CD4-positive, alpha-beta T cell (primary cell): ENCODE data around the gene KCNJ5. TPM values are rescaled to one million over a fixed set of nuclear protein-coding genes. Genes with fewer than 3 reads are reported as not detected.
"Not testable (repeated sequence)": the region's sequence is repeated elsewhere in the genome, so short reads cannot be mapped to it uniquely, and the experiment has no call there.

Experiments
- ATAC-seq: fragments of 200-7000 bp; cut with Tn5 transposase; one replicate; pipeline ENCODE4 v1.10.0; 2022; ENCODE audit warnings: mild to moderate bottlenecking; ENCODE audit not compliant: poor library complexity
- CTCF ChIA-PET: fragments of 350-600 bp; sonication (Branson Sonifier 250); formaldehyde crosslinking; loops from one replicate; lab custom pipeline; 2021; ENCODE audit warnings: antibody characterized with exemption, inconsistent platforms; lab: Charles Lee
- POLR2A ChIA-PET: fragments of 350-600 bp; sonication (Branson Sonifier 250); formaldehyde crosslinking; loops from one replicate; lab custom pipeline; 2021; ENCODE audit warnings: antibody characterized with exemption, inconsistent platforms; lab: Charles Lee
- DNase-seq, 14 experiments: peaks; one replicate each; pipeline ENCODE4 v3.0.0-alpha.2; 2013 to 2020; ENCODE audit warnings: mixed read lengths in 2 of 14
- H3K27ac ChIP-seq, 2 donors: one replicate each; pipeline versions ENCODE4 v1.5.1 to v1.7.0; 2013; ENCODE audit warnings: low read length in 2 of 2, low read depth in 1 of 2, mild to moderate bottlenecking in 1 of 2
- H3K27me3 ChIP-seq, 2 experiments: 1 replicate in 1 of 2; 2 replicates in 1 of 2; pipeline versions ENCODE4 v1.6.1 to v1.7.0; 2013; ENCODE audit warnings: low read length in 2 of 2, control low read depth in 1 of 2, mild to moderate bottlenecking in 1 of 2, moderate library complexity in 1 of 2; ENCODE audit not compliant: insufficient read depth in 2 of 2, control insufficient read depth in 1 of 2
- H3K36me3 ChIP-seq: one replicate; pipeline ENCODE4 v1.6.1; 2013; ENCODE audit warnings: low read length, control low read depth; ENCODE audit not compliant: insufficient read depth
- H3K4me1 ChIP-seq: one replicate; pipeline ENCODE4 v1.6.1; 2013; ENCODE audit warnings: low read length, control low read depth; ENCODE audit not compliant: insufficient read depth
- H3K4me3 ChIP-seq: one replicate; pipeline ENCODE4 v1.5.1; 2013; ENCODE audit warnings: mild to moderate bottlenecking, low read length, moderate library complexity
- H3K9me3 ChIP-seq, 2 experiments: 1 replicate in 1 of 2; 2 replicates in 1 of 2; pipeline versions ENCODE4 v1.6.1 to v1.7.0; 2013; ENCODE audit warnings: low read length in 2 of 2, mild to moderate bottlenecking in 2 of 2, control low read depth in 1 of 2, moderate library complexity in 1 of 2; ENCODE audit not compliant: control insufficient read depth in 1 of 2, insufficient read depth in 1 of 2
- H3K27ac Mint-ChIP-seq: one replicate; pipeline ENCODE4 v1.8.0; 2020; ENCODE audit warnings: mixed read lengths
- H3K27me3 Mint-ChIP-seq: one replicate; pipeline ENCODE4 v1.8.0; 2021; ENCODE audit warnings: mixed read lengths
- H3K36me3 Mint-ChIP-seq: one replicate; pipeline ENCODE4 v1.8.0; 2021; ENCODE audit warnings: low read depth, mixed read lengths
- H3K4me1 Mint-ChIP-seq: one replicate; pipeline ENCODE4 v1.8.0; 2021; ENCODE audit warnings: low read depth, mixed read lengths
- H3K4me3 Mint-ChIP-seq: one replicate; pipeline ENCODE4 v1.8.0; 2020; ENCODE audit warnings: mild to moderate bottlenecking, mixed read lengths
- H3K9me3 Mint-ChIP-seq: one replicate; pipeline ENCODE4 v1.8.0; 2020; ENCODE audit warnings: mixed read lengths
- intact Hi-C, 2 experiments: fragments of 100-400 bp; cut with DNase I in 1 of 2; cut with micrococcal nuclease in 1 of 2; formaldehyde crosslinking; loops; one replicate each; pipeline versions ENCODE4 v1.15.1 to v1.9.0; 2023 to 2025; cut with DNase I, micrococcal nuclease
- total RNA-seq, 174 experiments: library from RNA in 2 of 174; stranded (reverse) in 2 of 174; gene quantifications; one replicate each; pipeline ENCODE4 v1.2.3 and lab custom pipeline; 2021 to 2026
- TF ChIP-seq, protein P1 (sequence below): fragments of 200-600 bp; IDR thresholded peaks from one replicate; pipeline ENCODE4 v1.8.0; 2022; ENCODE audit warnings: antibody characterized with exemption, mild to moderate bottlenecking

The KCNJ5 gene
- total RNA-seq, 2 experiments from 2014 or later = 0.05 TPM; not detected in 1

DNA sequence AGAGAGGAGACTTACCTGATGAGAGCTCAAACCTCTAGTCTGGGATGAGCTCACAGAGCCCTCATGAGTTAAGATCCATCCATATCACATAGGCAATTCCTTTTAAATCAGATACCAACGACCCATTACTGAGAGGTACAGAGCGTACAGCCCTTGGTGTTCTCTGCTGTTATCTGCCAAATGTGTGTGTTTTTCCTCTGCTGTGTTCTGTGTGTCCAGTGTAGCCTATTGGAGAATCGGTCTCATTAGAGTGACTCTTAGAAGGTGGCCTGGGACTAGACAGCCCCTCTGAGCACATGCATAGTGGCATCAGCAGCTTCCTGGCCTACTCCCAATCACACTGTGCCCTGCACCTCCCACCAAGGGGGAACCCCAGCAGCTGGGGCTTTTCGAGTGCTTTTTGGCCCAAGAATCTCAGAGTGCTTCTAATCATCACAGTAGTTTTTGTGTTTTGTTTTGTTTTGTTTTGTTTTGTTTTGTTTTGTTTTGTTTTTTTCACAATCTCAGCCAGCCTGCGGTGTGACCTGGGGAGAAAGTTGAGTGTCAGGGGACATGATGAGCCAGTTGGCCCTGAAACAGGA, 26.1 kb downstream of the KCNJ5 start:
- DNase-seq (no peak), ATAC-seq (no peak)
- H3K4me1 Mint-ChIP-seq = no peaks in the 10 kb centered on the region
- H3K27me3 ChIP-seq = peaks cover 0 to 8% of the 10 kb centered on the region in 2 experiments
- no peak overlapping the region for H3K27ac Mint-ChIP-seq
- peaks cover 0 to 11% of the 10 kb centered on the region in 2 experiments for H3K9me3 ChIP-seq
- no peaks in the 10 kb centered on the region for H3K36me3 ChIP-seq
- H3K27me3 Mint-ChIP-seq = peaks cover 46% of the 10 kb centered on the region
- H3K9me3 Mint-ChIP-seq = no peaks in the 10 kb centered on the region
- CTCF ChIA-PET = no interaction called here
- H3K4me1 ChIP-seq = no peaks in the 10 kb centered on the region
- no peaks in the 10 kb centered on the region for H3K36me3 Mint-ChIP-seq
- TF ChIP-seq, protein P1, sequence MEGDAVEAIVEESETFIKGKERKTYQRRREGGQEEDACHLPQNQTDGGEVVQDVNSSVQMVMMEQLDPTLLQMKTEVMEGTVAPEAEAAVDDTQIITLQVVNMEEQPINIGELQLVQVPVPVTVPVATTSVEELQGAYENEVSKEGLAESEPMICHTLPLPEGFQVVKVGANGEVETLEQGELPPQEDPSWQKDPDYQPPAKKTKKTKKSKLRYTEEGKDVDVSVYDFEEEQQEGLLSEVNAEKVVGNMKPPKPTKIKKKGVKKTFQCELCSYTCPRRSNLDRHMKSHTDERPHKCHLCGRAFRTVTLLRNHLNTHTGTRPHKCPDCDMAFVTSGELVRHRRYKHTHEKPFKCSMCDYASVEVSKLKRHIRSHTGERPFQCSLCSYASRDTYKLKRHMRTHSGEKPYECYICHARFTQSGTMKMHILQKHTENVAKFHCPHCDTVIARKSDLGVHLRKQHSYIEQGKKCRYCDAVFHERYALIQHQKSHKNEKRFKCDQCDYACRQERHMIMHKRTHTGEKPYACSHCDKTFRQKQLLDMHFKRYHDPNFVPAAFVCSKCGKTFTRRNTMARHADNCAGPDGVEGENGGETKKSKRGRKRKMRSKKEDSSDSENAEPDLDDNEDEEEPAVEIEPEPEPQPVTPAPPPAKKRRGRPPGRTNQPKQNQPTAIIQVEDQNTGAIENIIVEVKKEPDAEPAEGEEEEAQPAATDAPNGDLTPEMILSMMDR = no peak
- intact Hi-C loops = no loop called here
- H3K27ac ChIP-seq = no peak overlapping the region
- H3K4me3 ChIP-seq = no peak overlapping the region
- H3K4me3 Mint-ChIP-seq = no peak overlapping the region
- POLR2A ChIA-PET = no interaction called here

DNA sequence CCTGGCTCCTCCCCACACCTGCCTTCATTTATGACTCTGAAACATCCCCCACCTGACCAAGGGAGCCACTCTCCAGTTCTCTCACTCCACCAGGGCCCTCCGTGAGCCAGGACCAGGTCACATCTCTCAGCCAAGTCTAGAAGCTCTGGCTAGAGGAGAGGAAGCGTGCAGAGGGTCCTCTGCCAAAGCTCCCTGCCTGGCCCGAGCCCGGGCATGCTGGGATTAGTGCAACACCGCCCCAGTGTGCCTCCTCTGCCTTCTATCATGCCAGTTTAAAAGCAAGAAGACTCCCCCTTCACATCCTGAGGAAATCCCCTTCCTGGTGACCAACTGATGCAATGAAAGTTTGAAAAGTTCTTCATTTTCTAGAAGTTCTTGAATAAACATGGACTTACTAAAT, 28.1 kb downstream of the KCNJ5 start:
- intact Hi-C loops = no loop called here
- H3K27ac ChIP-seq = no peak overlapping the region
- H3K9me3 ChIP-seq = peaks cover 0 to 9% of the 10 kb centered on the region in 2 experiments
- no peaks in the 10 kb centered on the region for H3K36me3 ChIP-seq
- H3K4me3 ChIP-seq = no peak overlapping the region
- H3K27me3 ChIP-seq = peaks cover 0 to 2% of the 10 kb centered on the region in 2 experiments
- TF ChIP-seq, protein P1 = no peak
- no peaks in the 10 kb centered on the region for H3K9me3 Mint-ChIP-seq
- H3K36me3 Mint-ChIP-seq = no peaks in the 10 kb centered on the region
- ATAC-seq (no peak), DNase-seq (no peak)
- H3K4me1 ChIP-seq = no peaks in the 10 kb centered on the region
- ChIA-PET POLR2A (interaction anchor here (1.0 kb wide), 1 partner anchor 14 kb away, joined by 3 read pairs; no protein-coding TSS in a partner anchor), CTCF (no interaction called here)
- no peak overlapping the region for H3K4me3 Mint-ChIP-seq
- no peaks in the 10 kb centered on the region for H3K4me1 Mint-ChIP-seq
- peaks cover 33% of the 10 kb centered on the region for H3K27me3 Mint-ChIP-seq
- H3K27ac Mint-ChIP-seq = no peak overlapping the region

DNA sequence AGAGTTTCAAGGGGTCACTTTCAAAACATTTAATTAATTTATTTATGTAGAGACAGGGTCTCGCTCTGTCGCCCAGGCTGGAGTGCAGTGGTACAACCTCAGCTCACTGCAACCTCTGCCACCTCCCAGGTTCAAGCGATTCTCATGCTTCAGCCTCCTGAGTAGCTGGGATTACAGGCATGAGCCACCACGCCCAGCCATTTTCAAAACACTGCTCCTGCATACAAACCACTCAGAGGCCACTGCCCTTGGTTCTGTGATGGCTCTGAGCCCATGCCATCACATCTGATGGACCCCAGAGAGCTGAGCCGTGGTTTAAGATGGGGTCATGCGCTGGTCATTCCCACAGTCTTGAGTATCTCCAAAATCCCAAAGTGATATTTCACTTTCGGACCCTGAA, 28.5 kb downstream of the KCNJ5 start:
- ATAC-seq, intact Hi-C loops, H3K4me1 ChIP-seq, H3K27ac ChIP-seq, H3K4me1 Mint-ChIP-seq, H3K4me3 Mint-ChIP-seq, H3K36me3 Mint-ChIP-seq, H3K9me3 Mint-ChIP-seq, H3K27ac Mint-ChIP-seq, H3K36me3 ChIP-seq, DNase-seq, H3K9me3 ChIP-seq, H3K4me3 ChIP-seq, CTCF ChIA-PET, H3K27me3 ChIP-seq: not testable (repeated sequence)
- peaks cover 30% of the 10 kb centered on the region for H3K27me3 Mint-ChIP-seq
- POLR2A ChIA-PET = interaction anchor here (1.0 kb wide), 1 partner anchor 15 kb away, joined by 3 read pairs; no protein-coding TSS in a partner anchor

DNA sequence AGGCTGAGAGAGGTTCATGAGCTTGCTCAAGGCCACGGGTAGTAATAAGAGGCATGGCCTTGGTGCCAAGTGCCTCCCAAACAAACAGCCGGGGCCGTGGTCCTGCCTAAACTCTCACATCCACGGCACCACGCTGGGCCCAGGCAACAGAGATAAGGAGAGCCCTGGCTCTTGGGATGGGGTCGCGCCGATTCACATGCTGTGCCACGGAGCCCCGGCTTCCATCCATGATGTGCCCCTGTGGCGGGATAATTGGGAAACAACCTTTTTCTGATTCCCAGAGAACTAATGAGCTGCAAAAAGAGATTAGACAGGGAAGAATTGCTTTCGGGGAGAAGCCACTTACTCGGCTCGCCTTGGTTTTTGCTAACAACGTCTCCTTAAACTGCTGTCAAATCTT, 29.5 kb downstream of the KCNJ5 start:
- ChIA-PET POLR2A (no interaction called here), CTCF (no interaction called here)
- no peak for ATAC-seq
- Histone ChIP-seq H3K27me3 (peaks cover 0 to 2% of the 10 kb centered on the region in 2 experiments), H3K36me3 (no peaks in the 10 kb centered on the region), H3K4me1 (no peaks in the 10 kb centered on the region), H3K4me3 (no peak overlapping the region), H3K27ac (no peak overlapping the region), H3K9me3 (peaks cover 0 to 7% of the 10 kb centered on the region in 2 experiments)
- no peaks in the 10 kb centered on the region for H3K4me1 Mint-ChIP-seq
- H3K4me3 Mint-ChIP-seq = no peak overlapping the region
- intact Hi-C loops = no loop called here
- no peaks in the 10 kb centered on the region for H3K36me3 Mint-ChIP-seq
- H3K9me3 Mint-ChIP-seq = no peaks in the 10 kb centered on the region
- H3K27ac Mint-ChIP-seq = no peak overlapping the region
- H3K27me3 Mint-ChIP-seq = peaks cover 20% of the 10 kb centered on the region
- no peak for DNase-seq
- TF ChIP-seq, protein P1 = no peak
